ENCODE results near the gene BCL2L15.

BCL2L15 gene

GRCh38 chr1:113872219-113872935 lies 15.0 kb downstream of the BCL2L15 start (continued):
- TF ChIP-seq, protein P1, sequence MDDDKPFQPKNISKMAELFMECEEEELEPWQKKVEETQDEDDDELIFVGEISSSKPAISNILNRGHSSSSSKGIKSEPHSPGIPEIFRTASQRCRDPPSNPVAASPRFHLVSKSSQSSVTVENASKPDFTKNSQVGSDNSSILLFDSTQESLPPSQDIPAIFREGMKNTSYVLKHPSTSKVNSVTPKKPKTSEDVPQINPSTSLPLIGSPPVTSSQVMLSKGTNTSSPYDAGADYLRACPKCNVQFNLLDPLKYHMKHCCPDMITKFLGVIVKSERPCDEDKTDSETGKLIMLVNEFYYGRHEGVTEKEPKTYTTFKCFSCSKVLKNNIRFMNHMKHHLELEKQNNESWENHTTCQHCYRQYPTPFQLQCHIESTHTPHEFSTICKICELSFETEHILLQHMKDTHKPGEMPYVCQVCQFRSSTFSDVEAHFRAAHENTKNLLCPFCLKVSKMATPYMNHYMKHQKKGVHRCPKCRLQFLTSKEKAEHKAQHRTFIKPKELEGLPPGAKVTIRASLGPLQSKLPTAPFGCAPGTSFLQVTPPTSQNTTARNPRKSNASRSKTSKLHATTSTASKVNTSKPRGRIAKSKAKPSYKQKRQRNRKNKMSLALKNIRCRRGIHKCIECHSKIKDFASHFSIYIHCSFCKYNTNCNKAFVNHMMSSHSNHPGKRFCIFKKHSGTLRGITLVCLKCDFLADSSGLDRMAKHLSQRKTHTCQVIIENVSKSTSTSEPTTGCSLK (tag by site-specific recombination; IDR thresholded peaks at IDR 0.05) = no peak
- TF ChIP-seq ELK4 (IDR thresholded peaks at IDR 0.05; ENCODE audit: borderline replicate concordance, low read depth, low read length) (no peak), KLF1 (tag by site-specific recombination; IDR thresholded peaks at IDR 0.05) (no peak), ZNF488 (tag by site-specific recombination; IDR thresholded peaks at IDR 0.05) (no peak), ZNF169 (tag by site-specific recombination; IDR thresholded peaks at IDR 0.05) (no peak), ZNF610 (tag by site-specific recombination; IDR thresholded peaks at IDR 0.05; ENCODE audit: borderline replicate concordance) (no peak), ZBTB48 (tag by site-specific recombination; IDR thresholded peaks at IDR 0.05) (no peak), SCRT1 (tag by site-specific recombination; IDR thresholded peaks at IDR 0.05; ENCODE audit: borderline replicate concordance) (no peak)

GRCh38 chr1:113871597-113872113 lies 15.7 kb downstream of the BCL2L15 start, which contains the start of gene PTPN22:
TSS of gene PTPN22 (minus strand) at chr1:113871712.
- ChIA-PET POLR2A (no interaction called here), CTCF (no interaction called here)
- Histone ChIP-seq H3K4me1 (ENCODE audit: control insufficient read depth, insufficient read depth, low read length) (no peaks in the 10 kb centered on the region), H3K9me3 (ENCODE audit: control insufficient read depth, insufficient read depth, low read depth, low read length) (no peaks in the 10 kb centered on the region), H3K4me3 (ENCODE audit: low read depth, low read length) (no peak within 1 kb of the TSS), H3K36me3 (ENCODE audit: control insufficient read depth in 2 of 2, insufficient read depth in 1 of 2, low read length in 2 of 2) (no peaks in the 10 kb centered on the region), H3K27ac (ENCODE audit: extremely low read depth, low read depth, low read length) (no peak within 1 kb of the TSS)
- peak; percentile 49; the same call in 1 of the 2 replicates for TF ChIP-seq PRDM10 (tag by site-specific recombination; IDR thresholded peaks at IDR 0.05)
- TF ChIP-seq ZNF266 (tag by site-specific recombination; IDR thresholded peaks at IDR 0.05; ENCODE audit: low read depth) = no peak

GRCh38 chr1:113870778-113871177 lies 16.6 kb downstream of the BCL2L15 start:
- POLR2A ChIA-PET = no interaction called here
- CTCF ChIA-PET = interaction anchor here (1.4 kb wide), 1 partner anchor 11 kb away, joined by 4 read pairs; no protein-coding TSS in a partner anchor
- TF ChIP-seq ZBTB44 (tag by site-specific recombination; IDR thresholded peaks at IDR 0.05) (no peak), ZNF785 (tag by site-specific recombination; IDR thresholded peaks at IDR 0.05) (no peak), HOXD13 (CRISPR knock-in tag; IDR thresholded peaks at IDR 0.05; ENCODE audit: borderline replicate concordance) (no peak), ZNF664 (tag by site-specific recombination; IDR thresholded peaks at IDR 0.05) (no peak), ZNF626 (tag by site-specific recombination; IDR thresholded peaks at IDR 0.05) (no peak), ZNF704 (tag by site-specific recombination; IDR thresholded peaks at IDR 0.05) (no peak)
- H3K4me3 ChIP-seq (ENCODE audit: low read depth, low read length) = no peak overlapping the region
- no peaks in the 10 kb centered on the region for H3K4me1 ChIP-seq (ENCODE audit: control insufficient read depth, insufficient read depth, low read length)
- H3K36me3 ChIP-seq (ENCODE audit: control insufficient read depth in 2 of 2, insufficient read depth in 1 of 2, low read length in 2 of 2) = no peaks in the 10 kb centered on the region
- H3K27ac ChIP-seq (ENCODE audit: extremely low read depth, low read depth, low read length) = no peak overlapping the region
- H3K9me3 ChIP-seq (ENCODE audit: control insufficient read depth, insufficient read depth, low read depth, low read length) = no peaks in the 10 kb centered on the region
